ENCODE results near the gene KCNAB2.

KCNAB2 gene

GRCh38 chr1:6123083-6123482 is 77.4 kb downstream of the KCNAB2 start:
- no peak for TF ChIP-seq CTCF (IDR thresholded peaks at IDR 0.05; ENCODE audit: insufficient read depth, low read length, missing control alignments)
- CTCF ChIA-PET: no interaction called here

GRCh38 chr1:6123816-6124215 is 78.1 kb downstream of the KCNAB2 start:
- TF ChIP-seq CTCF (IDR thresholded peaks at IDR 0.05; ENCODE audit: insufficient read depth, low read length, missing control alignments): no peak
- no peak for DNase-seq (ENCODE audit: low read depth, low spot score)
- CTCF ChIA-PET: no interaction called here
- H3K4me3 ChIP-seq (ENCODE audit: low read depth, low read length): no peak overlapping the region
- POLR2A ChIA-PET: no interaction called here

More at GRCh38 chr1:6123083-6123482, 77.4 kb downstream of the KCNAB2 start:
- POLR2A ChIA-PET: no interaction called here
- no peak overlapping the region for H3K4me3 ChIP-seq (ENCODE audit: low read depth, low read length)
- DNase-seq (ENCODE audit: low read depth, low spot score): no peak

GRCh38 chr1:6124341-6124740 is 78.7 kb downstream of the KCNAB2 start:
- no peak overlapping the region for H3K4me3 ChIP-seq (ENCODE audit: low read depth, low read length)
- POLR2A ChIA-PET: no interaction called here
- no peak for DNase-seq (ENCODE audit: low read depth, low spot score)
- TF ChIP-seq CTCF (IDR thresholded peaks at IDR 0.05; ENCODE audit: insufficient read depth, low read length, missing control alignments): no peak
- CTCF ChIA-PET: no interaction called here

GRCh38 chr1:6124746-6125365 is 79.2 kb downstream of the KCNAB2 start:
- no peak for DNase-seq (ENCODE audit: low read depth, low spot score)
- no peak overlapping the region for H3K4me3 ChIP-seq (ENCODE audit: low read depth, low read length)
- CTCF ChIA-PET: no interaction called here
- no peak for TF ChIP-seq CTCF (IDR thresholded peaks at IDR 0.05; ENCODE audit: insufficient read depth, low read length, missing control alignments)
- POLR2A ChIA-PET: no interaction called here

GRCh38 chr1:6125366-6125765 is 79.7 kb downstream of the KCNAB2 start:
- ChIA-PET POLR2A (no interaction called here), CTCF (no interaction called here)
- TF ChIP-seq CTCF (IDR thresholded peaks at IDR 0.05; ENCODE audit: insufficient read depth, low read length, missing control alignments): no peak
- H3K4me3 ChIP-seq (ENCODE audit: low read depth, low read length): no peak overlapping the region
- DNase-seq (ENCODE audit: low read depth, low spot score): no peak

GRCh38 chr1:6126028-6126427 is 80.3 kb downstream of the KCNAB2 start:
- H3K4me3 ChIP-seq (ENCODE audit: low read depth, low read length): no peak overlapping the region
- DNase-seq (ENCODE audit: low read depth, low spot score): no peak
- ChIA-PET POLR2A (no interaction called here), CTCF (no interaction called here)
- no peak for TF ChIP-seq CTCF (IDR thresholded peaks at IDR 0.05; ENCODE audit: insufficient read depth, low read length, missing control alignments)

Measured in AG04449 (cell line).